Fibroblast of skin of left quadriceps (primary cell): ENCODE data around the gene LCA5L.
"Not testable (repeated sequence)": the region's sequence is repeated elsewhere in the genome, so short reads cannot be mapped to it uniquely, and the experiment has no call there.

ENCODE experiments used
- DNase-seq, 2 experiments: peaks; one replicate each; pipeline ENCODE4 v3.0.0-alpha.2; 2013; ENCODE audit warnings: low read depth in 2 of 2

LCA5L gene

DNA sequence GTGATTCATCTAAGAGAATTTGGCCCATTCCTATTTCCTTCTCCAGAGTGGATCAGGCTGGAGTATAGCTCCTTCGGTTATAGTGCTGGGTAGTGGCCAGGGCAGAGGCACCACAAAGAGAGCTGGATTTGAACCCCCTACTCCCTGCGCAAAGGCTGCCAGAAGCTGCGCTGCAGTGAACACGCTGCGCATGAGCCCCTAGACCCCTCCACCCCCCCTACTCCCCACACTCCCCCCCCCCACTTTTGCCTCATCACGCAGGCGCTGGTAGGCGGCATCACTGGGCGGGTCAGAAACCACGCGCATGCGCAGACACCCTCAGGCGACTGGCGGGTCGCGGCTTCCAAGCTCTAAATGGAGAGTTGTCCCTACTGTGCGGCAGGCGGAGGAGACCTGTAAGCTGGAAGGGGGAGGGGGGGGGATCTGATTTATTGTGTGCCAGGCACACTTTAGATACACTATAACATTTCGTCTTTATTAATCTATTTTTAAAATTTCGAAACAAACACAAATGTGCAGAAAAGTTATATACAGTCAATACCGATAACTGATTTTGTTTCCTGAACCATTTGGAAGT is 58.0 kb downstream of the LCA5L start:
- DNase-seq: peak; percentile 66 to 72

DNA sequence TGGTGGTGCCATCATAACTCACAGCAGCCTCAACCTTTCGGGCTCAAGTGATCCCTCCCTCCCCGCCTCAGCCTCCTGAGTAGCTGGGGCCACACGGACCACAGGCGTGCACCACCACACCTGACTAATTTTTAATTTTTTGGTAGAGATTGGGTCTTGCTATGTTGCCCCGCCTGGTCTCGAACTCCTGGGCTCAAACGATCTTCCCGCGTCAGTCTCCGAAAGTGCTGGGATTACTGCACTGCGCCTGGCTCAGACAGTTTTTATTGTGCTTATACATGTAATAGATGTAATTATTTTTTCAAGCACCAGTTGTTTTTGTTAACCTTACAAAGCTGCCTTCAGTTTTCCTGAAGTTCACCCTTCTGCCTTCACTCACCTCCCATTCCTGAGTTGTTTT is 58.7 kb downstream of the LCA5L start:
- DNase-seq: no peak

DNA sequence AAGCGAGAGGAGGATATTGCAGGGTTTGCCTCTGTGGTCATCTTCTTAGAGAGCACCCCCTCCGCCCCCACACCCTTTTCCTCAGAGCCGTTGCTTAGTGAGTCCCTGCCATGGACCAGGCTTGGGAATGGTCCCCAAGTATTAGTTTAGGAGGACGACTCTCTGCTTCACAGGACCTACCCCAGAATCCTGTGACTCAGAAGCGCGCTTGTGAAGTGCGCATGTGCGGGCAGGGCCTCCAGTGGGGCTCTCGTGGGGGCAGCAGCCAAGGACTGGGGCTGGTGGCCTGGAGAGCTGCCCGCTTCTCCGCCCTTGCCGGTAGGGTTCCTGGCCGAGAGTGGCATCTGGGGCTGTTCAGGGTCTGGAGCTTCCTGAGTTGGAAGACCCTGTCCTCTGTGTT is 59.4 kb downstream of the LCA5L start:
- no peak for DNase-seq

DNA sequence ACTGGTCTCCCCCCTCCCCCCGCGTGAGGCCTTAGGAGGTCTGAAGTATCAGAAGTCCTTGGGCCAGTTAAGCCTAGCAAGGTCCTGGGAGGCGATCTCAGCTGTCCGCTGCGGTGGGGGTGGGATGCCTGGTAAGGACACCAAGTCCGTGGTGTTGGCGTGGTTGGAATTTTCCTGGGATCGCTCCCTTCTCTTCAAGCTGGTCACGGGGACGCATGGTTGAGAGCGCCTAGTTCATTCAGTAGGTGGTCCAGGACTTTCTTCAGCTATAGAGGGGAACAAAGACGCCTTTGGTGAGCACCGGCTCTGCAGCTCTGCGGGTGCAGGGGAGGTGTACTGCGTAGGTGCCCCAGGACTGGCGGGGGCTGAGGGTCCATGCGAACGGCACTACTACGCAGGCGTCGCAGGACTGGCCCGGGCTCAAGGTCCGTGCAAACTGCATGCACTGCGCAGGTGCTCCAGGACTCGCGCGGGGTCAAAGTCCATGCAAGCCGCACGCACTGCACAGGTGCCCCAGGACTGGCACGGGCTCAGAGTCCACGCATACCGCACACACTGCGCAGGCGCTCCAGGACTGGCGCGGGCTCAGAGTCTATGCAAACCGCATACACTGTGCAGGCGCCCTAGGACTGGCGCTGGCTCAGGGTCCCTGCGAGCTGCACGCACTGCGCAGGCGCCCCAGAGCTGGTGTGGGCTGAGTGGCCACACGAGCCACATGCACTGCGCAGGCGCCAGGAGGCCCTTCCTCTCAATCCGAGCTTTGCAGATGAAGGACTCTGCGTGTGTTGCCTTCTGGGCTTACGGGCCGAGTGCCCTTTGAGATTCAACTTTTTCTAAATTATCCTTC is 60.1 kb downstream of the LCA5L start:
- DNase-seq: peak; percentile 62 to 68

DNA sequence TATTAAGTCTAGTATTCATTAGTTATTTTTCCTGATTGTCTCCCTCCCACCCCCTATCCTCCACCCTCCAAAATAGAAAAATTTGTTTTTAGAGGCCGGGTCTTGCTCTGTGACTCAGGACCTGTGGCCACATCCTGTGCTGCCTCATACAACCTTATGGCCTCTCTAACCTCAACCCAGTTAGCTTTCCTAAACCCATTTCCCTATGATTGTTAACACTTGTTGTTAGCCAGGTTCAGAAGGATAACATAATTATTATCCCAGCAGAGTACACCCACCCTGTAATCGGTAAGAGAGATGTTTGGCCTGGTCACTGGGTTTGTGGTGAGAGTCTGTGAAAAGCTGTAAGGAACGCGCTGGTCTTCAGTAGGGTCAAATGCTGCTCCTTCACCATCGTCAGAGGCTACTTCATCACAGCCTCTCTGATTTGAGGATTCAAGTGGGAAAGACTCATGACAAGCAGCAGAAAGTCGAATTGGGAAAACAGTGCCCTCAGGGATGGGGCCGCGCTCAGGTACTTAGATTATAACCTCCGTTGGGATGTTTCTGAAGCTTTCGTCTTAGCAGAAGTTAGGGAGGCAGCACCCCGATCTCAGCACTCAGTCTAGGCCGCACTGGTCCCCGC is 60.8 kb downstream of the LCA5L start:
- DNase-seq: no peak

GRCh38 chr21:39382096-39382495 is 63.5 kb downstream of the LCA5L start:
- not testable (repeated sequence) for DNase-seq

GRCh38 chr21:39381009-39381408 is 64.6 kb downstream of the LCA5L start:
- no peak for DNase-seq

GRCh38 chr21:39379986-39380891 is 65.3 kb downstream of the LCA5L start:
- DNase-seq: peak; percentile 90

DNA sequence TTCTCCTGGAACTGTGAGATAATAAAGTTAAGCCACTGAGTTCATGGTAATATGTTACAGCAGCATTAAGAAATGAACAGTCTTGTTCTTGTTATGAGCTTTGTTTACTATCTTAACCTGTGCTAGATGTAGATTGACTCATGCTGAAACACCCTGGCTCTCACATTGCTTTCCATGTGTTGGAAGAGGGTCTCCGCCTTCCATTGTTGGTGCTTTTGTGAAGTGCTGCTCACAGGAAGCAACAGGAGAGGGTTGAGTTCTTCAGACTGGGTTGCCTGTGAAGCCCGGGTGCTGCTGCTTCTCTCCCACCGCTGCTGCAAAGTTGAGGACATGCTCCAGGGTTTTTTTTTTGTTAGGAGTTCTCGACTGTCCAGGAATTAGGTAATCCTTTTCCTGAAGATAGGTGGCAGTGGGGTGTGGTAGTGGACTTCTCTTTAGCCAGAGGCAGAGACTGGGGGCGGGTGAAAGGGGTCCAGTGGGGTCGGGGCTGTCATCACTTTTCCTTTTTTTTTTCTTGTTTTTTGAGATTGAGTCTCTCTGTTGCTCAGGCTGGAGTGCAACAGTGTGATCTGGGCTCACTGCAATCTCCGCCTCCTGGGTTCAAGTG is 68.0 kb downstream of the LCA5L start:
- no peak for DNase-seq

DNA sequence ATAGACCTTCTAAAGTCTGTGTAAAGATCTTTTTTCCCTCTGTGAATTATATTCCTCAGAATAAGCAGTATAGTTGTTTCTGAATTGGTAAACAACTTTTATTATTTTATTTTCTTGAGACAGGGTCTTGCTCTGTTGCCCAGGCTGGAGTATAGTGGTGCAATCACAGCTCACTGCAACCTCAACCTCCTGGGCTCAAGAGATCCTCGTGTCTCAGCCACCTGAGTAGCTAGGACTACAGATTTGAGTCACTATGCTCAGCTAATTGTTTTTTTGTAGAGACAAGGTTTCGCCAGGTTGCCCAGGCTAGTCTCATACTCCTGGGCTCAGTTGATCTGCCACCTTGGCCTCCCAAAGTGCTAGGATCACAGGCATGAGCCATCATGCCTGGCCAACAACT is 70.1 kb downstream of the LCA5L start:
- no peak for DNase-seq

DNA sequence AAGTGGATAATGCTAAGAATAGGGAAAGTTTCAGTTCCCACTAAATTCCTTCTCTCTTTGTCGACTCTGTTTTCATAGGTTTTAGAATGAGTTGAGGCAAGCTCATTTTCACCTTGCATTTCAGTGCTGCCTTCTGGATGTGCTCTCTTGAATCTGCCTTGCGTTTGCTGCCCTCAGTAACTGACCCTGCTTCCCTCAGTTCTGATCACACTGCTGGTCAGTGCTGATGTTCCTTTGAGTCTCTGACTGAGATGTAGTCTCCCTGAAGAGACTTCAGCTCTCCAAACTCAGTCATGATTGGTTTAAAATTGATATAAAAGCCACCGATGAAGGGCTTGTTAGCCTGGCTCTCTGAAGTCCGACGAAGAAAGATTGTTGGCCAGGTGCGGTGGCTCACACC is 71.5 kb downstream of the LCA5L start:
- DNase-seq: no peak

GRCh38 chr21:39373634-39374033 is 71.9 kb downstream of the LCA5L start:
- no peak for DNase-seq

- not testable (repeated sequence) for DNase-seq
These were observed 75.7 kb downstream of the LCA5L start for GRCh38 chr21:39369896-39370288.

DNA sequence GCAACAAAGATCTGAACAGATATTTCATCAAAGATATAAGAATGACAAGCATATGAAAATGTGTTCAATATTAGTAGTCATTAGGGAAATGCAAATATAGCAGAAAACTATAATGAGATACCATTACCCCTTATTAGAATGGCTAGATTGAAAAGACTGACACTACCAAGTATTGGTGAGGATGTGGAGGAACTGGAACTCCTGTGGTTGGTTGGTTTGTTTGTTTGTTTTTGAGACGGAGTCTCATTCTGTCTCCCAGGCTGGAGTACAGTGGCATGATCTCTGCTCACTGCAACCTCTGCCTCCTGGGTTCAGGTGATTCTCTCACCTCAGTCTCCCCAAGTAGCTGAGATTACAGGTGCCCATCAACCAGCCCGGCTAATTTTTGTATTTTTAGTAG is 77.8 kb downstream of the LCA5L start:
- no peak for DNase-seq

DNA sequence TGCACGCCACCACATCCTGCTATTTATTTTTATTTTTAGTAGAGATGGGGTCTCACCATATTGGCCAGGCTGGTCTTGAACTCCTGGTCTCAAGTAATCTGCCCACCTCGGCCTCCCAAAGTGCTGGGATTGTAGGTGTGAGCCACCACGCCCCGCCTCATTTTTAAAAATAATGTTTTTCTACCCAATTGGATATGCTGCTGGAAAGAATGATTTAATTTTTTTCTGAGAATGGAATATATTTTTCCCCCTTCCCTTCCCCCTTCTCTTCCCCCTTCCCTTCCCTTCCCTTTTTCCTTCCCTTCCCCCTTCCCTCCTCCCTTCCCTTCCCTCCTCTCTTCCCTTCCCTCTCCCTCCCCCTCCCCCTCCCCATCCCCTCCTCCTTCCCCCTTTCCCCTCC is 79.0 kb downstream of the LCA5L start:
- no peak for DNase-seq

- no peak for DNase-seq
These were observed 80.6 kb downstream of the LCA5L start for GRCh38 chr21:39364949-39365348.

- no peak for DNase-seq
These were observed 81.7 kb downstream of the LCA5L start for GRCh38 chr21:39363607-39364555.

GRCh38 chr21:39362733-39363132 is 82.8 kb downstream of the LCA5L start:
- no peak for DNase-seq

DNA sequence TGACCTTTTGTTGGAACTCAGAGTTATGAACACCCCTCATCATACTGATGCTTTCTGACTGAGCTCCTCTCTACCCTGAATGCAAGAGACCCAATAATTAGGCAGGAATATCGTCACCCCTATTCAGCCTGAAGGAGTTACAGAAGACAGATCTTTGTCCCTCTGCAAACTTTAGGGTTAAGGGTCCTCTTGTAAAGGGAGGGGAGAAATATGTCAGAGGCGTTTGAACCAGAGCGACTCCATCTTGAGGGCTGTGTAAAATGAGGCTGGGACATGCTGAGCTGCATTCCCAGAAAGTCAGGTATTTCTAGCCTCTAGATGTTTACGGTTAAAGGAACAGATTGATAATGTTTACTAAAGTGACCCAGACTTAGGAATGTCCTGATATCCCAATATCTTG is 86.2 kb downstream of the LCA5L start:
- DNase-seq: no peak
